ENCODE data around the gene ADSS1.

The ADSS1 gene

GRCh38 chr14:104687601-104688504 is 36.2 kb upstream of the ADSS1 start:
- DNase-seq, result no peak

- DNase-seq, result peak; percentile 13
Observed at GRCh38 chr14:104688505-104689108, 35.4 kb upstream of the ADSS1 start.

- DNase-seq, result peak; percentile 65
Observed at GRCh38 chr14:104689109-104689880, 34.7 kb upstream of the ADSS1 start, which contains the start of gene INF2. Gene INF2, plus strand, starts transcription at chr14:104689618. Its CDS starts 11,748 bp downstream, at chr14:104701366.

- DNase-seq, result no peak
Observed at GRCh38 chr14:104689881-104690711, 33.9 kb upstream of the ADSS1 start.

GRCh38 chr14:104690861-104691455 is 33.1 kb upstream of the ADSS1 start:
- no peak for DNase-seq

DNA sequence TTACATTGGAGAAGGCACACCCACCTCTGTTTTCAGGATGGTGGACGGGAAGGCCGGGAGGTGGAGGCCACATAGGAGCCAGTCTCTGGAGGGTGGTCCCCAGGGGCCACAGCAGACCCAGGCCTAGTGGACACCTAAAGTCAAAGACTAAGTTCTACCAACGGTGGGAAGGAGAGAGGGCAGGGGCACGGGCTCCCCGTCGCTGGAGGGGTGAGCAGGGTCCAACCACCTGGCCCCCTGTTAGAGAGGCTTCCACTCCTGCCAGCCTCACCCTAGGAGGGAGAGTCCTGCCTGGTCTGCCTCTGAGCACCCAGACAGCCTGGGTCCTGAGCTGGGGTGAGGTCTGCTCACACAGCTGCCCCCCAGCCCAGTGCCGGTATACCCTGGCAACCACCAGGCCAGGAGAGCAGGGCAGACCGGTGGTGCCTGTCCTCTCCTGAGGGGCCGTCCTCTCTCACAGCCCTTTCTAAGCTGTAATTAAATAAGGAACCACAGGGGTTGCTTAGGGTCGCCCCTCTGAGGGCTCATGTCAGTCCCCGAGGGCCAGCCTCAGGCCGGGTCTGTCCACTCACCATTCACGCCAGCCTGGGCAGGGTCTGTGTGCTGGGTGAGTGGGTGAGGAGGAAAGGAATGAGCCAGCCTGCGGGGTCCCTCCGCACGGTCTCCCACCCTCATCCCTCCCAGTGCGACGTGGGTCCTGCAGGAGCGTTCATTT is 32.3 kb upstream of the ADSS1 start:
- DNase-seq, result no peak

GRCh38 chr14:104692261-104692938 is 31.6 kb upstream of the ADSS1 start:
- no peak for DNase-seq

- no peak for DNase-seq
Observed at GRCh38 chr14:104692939-104693315, 31.1 kb upstream of the ADSS1 start.

GRCh38 chr14:104693482-104694431 is 30.3 kb upstream of the ADSS1 start:
- no peak for DNase-seq

DNA sequence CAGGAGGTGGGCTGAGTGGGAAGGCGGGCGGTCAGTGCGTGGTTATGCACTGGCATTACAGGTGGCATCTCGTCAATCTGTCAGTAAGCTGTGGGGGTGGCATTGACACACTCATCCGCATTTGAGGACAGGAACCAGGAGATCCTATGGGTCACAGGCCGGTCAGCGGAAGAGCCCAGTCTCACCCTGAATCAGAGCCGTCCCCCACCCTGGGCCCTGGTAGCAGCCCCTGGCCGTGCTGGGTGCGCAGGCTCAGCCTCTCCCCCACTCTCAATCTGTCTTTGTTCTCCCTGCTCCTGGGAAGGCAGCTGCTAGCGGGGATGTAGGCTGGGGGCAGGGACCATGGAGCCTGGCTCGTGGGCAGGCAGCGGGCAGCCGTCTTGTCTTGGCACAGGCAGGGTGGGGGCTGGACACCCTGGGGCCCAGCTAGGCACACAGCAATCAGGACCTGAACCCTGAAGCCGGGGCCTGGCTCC is 29.5 kb upstream of the ADSS1 start:
- no peak for DNase-seq

- DNase-seq, result no peak
Observed at GRCh38 chr14:104694991-104695659, 28.9 kb upstream of the ADSS1 start.

GRCh38 chr14:104695660-104696000 is 28.4 kb upstream of the ADSS1 start:
- no peak for DNase-seq

DNA sequence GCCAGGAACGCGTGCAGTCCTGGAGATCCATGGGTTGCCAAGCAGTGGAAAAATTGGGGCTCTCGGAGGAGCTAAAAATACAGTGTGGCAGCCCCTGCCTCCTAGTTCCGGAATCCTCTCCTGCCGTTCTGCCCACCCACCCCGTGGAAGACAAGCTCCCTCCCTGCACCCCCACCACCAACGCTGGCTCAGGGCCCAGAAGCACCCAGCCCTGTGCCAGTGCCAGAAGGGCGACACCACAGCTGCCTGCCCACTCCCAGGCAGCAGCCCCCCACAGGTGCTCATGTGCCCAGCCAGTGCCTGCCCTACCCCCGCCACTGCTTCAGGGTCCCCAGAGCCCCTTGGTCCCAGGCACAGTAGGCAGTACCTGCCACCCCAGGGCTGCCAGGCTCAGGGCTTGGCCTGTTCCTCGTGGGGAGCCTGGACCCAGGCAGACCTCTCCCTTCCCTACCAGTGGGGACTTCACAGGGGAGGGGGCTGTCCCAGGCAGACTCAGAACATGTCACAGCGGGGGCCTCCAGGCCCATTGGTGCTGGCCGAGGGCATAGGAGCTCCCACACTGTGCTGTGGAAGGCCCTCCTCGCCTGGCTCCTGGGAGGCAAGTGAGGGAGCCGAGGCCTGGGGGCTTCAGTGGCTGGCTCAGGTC is 27.2 kb upstream of the ADSS1 start:
- no peak for DNase-seq

GRCh38 chr14:104697317-104697703 is 26.7 kb upstream of the ADSS1 start:
- no peak for DNase-seq

GRCh38 chr14:104697892-104698583 is 26.0 kb upstream of the ADSS1 start:
- DNase-seq, result peak; percentile 63

- DNase-seq, result no peak
Observed at GRCh38 chr14:104698688-104699425, 25.2 kb upstream of the ADSS1 start.

- no peak for DNase-seq
Observed at GRCh38 chr14:104699426-104699748, 24.6 kb upstream of the ADSS1 start.
